Nephron progenitor cell (in vitro differentiated cells): ENCODE results near the gene FAM163B.

Experiments
- DNase-seq: peaks from one replicate; pipeline ENCODE4 v3.0.0; 2021
- H3K27ac Mint-ChIP-seq: 2 replicates; pipeline ENCODE4 v1.8.0; 2021; ENCODE audit warnings: mild to moderate bottlenecking, moderate library complexity, mixed read lengths
- H3K27me3 Mint-ChIP-seq: 2 replicates; pipeline ENCODE4 v1.8.0; 2021; ENCODE audit warnings: mild to moderate bottlenecking, low read depth, mixed read lengths; ENCODE audit not compliant: poor library complexity
- H3K36me3 Mint-ChIP-seq: 2 replicates; pipeline ENCODE4 v1.8.0; 2021; ENCODE audit warnings: low read depth, mixed read lengths
- H3K4me1 Mint-ChIP-seq: 2 replicates; pipeline ENCODE4 v1.8.0; 2021; ENCODE audit warnings: mixed read lengths
- H3K4me3 Mint-ChIP-seq: 2 replicates; pipeline ENCODE4 v1.8.0; 2021; ENCODE audit warnings: mild to moderate bottlenecking, moderate library complexity, mixed read lengths
- H3K9me3 Mint-ChIP-seq: 2 replicates; pipeline ENCODE4 v1.8.0; 2021; ENCODE audit warnings: mild to moderate bottlenecking, moderate library complexity, mixed read lengths
- TF ChIP-seq, protein P1 (sequence below): fragments of 200-600 bp; sonication (generic); IDR thresholded peaks from 2 replicates; pipeline ENCODE4 v1.5.0; 2021; ENCODE audit warnings: antibody characterized with exemption

Gene FAM163B

GRCh38 chr9:133607381-133607780, 1.8 kb downstream of the FAM163B start:
- H3K4me3 Mint-ChIP-seq: no peak overlapping the region
- peaks cover 8% of the 10 kb centered on the region for H3K4me1 Mint-ChIP-seq
- H3K36me3 Mint-ChIP-seq: no peaks in the 10 kb centered on the region
- peaks cover 68% of the 10 kb centered on the region for H3K27me3 Mint-ChIP-seq
- DNase-seq: no peak
- TF ChIP-seq, protein P1, sequence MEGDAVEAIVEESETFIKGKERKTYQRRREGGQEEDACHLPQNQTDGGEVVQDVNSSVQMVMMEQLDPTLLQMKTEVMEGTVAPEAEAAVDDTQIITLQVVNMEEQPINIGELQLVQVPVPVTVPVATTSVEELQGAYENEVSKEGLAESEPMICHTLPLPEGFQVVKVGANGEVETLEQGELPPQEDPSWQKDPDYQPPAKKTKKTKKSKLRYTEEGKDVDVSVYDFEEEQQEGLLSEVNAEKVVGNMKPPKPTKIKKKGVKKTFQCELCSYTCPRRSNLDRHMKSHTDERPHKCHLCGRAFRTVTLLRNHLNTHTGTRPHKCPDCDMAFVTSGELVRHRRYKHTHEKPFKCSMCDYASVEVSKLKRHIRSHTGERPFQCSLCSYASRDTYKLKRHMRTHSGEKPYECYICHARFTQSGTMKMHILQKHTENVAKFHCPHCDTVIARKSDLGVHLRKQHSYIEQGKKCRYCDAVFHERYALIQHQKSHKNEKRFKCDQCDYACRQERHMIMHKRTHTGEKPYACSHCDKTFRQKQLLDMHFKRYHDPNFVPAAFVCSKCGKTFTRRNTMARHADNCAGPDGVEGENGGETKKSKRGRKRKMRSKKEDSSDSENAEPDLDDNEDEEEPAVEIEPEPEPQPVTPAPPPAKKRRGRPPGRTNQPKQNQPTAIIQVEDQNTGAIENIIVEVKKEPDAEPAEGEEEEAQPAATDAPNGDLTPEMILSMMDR: no peak
- no peaks in the 10 kb centered on the region for H3K9me3 Mint-ChIP-seq
- no peak overlapping the region for H3K27ac Mint-ChIP-seq

DNA sequence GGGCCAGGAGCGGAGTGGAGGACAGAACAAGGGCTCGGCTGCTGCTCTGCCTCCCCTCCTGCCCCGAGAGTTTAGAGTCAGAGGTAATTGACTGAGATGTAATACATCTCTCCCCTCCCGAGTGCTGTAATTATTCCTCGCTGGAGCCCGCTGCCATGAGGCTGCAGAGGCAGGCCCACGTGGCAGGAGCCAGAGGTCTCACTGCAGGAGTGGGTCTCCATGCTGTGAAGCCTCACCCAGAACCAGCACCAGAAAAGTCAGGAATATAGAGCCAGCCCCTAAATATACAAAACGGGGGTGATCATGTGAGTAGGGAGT, 2.5 kb downstream of the FAM163B start:
- Mint-ChIP-seq H3K27ac (no peak overlapping the region), H3K4me1 (peaks cover 12% of the 10 kb centered on the region), H3K9me3 (no peaks in the 10 kb centered on the region), H3K4me3 (no peak overlapping the region), H3K27me3 (peaks cover 61% of the 10 kb centered on the region), H3K36me3 (no peaks in the 10 kb centered on the region)
- TF ChIP-seq, protein P1: no peak
- no peak for DNase-seq

- Mint-ChIP-seq H3K4me1 (peaks cover 17% of the 10 kb centered on the region), H3K27ac (no peak overlapping the region), H3K9me3 (no peaks in the 10 kb centered on the region), H3K36me3 (no peaks in the 10 kb centered on the region), H3K27me3 (peaks cover 55% of the 10 kb centered on the region), H3K4me3 (no peak overlapping the region)
- no peak for DNase-seq
- TF ChIP-seq, protein P1: no peak
These were observed 3.1 kb downstream of the FAM163B start for GRCh38 chr9:133605856-133606707.

- no peaks in the 10 kb centered on the region for H3K9me3 Mint-ChIP-seq
- no peaks in the 10 kb centered on the region for H3K36me3 Mint-ChIP-seq
- TF ChIP-seq, protein P1: no peak
- no peak overlapping the region for H3K27ac Mint-ChIP-seq
- H3K27me3 Mint-ChIP-seq: peaks cover 48% of the 10 kb centered on the region
- no peak for DNase-seq
- H3K4me3 Mint-ChIP-seq: no peak overlapping the region
- H3K4me1 Mint-ChIP-seq: peaks cover 21% of the 10 kb centered on the region
These were observed 3.7 kb downstream of the FAM163B start for GRCh38 chr9:133605446-133605845.

- Mint-ChIP-seq H3K36me3 (no peaks in the 10 kb centered on the region), H3K4me3 (no peak overlapping the region), H3K4me1 (peaks cover 21% of the 10 kb centered on the region), H3K27me3 (peaks cover 42% of the 10 kb centered on the region), H3K27ac (no peak overlapping the region), H3K9me3 (no peaks in the 10 kb centered on the region)
- TF ChIP-seq, protein P1: no peak
- DNase-seq: no peak
These were observed 4.3 kb downstream of the FAM163B start for GRCh38 chr9:133604856-133605255.

DNA sequence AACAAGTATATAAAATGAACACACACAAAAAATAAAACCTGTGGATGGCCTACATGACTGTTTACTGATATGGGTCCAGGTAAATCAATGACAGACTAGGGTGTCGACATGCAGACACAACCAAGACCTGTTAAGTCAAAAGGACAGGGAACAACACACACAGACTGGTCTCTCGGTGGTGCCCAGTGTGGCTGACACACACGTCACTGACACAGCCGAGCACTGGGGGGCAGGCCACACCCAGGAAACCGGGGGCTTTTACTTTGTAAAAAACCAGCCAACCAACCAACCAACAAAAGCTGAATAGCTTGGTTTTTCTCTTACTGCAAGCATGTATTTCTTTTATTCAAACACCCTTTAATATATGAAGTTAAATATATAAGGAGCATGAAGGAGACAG, 5.0 kb downstream of the FAM163B start:
- Mint-ChIP-seq H3K27me3 (peaks cover 36% of the 10 kb centered on the region), H3K9me3 (no peaks in the 10 kb centered on the region), H3K4me1 (peaks cover 21% of the 10 kb centered on the region), H3K27ac (no peak overlapping the region), H3K36me3 (no peaks in the 10 kb centered on the region), H3K4me3 (no peak overlapping the region)
- TF ChIP-seq, protein P1: no peak
- DNase-seq: no peak
